VCaP (cell line): Measurements from ENCODE around the gene CREM.

ENCODE experiments used
- H3K27ac ChIP-seq: fragments of 450-650 bp; 2 replicates; pipeline ENCODE4 v1.5.1; 2017
- TF ChIP-seq, protein P1 (sequence below): fragments of 450-650 bp; conservative IDR thresholded peaks from 2 replicates; pipeline ENCODE4 v1.5.1; 2017; ENCODE audit warnings: mild to moderate bottlenecking, moderate library complexity

Gene CREM

DNA sequence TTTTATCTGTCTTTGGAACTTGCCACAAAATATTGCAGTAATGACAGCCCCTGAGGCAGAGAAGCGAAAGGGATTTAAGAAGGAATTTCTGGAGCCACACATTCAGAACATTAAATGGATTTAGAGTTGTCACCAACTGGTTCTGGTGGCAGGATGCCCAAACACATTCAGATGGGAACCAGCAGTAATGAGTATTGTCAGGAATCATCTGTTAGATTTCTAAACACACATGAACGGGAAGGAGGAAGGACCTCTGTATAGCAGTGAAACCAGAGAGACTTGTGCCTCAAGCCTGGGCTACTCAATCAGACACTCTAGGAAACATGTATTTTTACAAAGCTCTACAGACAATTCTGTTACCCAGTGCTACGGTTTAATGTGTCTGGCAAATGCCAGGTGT is 105.9 kb downstream of the CREM start:
- TF ChIP-seq, protein P1, sequence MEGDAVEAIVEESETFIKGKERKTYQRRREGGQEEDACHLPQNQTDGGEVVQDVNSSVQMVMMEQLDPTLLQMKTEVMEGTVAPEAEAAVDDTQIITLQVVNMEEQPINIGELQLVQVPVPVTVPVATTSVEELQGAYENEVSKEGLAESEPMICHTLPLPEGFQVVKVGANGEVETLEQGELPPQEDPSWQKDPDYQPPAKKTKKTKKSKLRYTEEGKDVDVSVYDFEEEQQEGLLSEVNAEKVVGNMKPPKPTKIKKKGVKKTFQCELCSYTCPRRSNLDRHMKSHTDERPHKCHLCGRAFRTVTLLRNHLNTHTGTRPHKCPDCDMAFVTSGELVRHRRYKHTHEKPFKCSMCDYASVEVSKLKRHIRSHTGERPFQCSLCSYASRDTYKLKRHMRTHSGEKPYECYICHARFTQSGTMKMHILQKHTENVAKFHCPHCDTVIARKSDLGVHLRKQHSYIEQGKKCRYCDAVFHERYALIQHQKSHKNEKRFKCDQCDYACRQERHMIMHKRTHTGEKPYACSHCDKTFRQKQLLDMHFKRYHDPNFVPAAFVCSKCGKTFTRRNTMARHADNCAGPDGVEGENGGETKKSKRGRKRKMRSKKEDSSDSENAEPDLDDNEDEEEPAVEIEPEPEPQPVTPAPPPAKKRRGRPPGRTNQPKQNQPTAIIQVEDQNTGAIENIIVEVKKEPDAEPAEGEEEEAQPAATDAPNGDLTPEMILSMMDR: no peak
- H3K27ac ChIP-seq: no peak overlapping the region

DNA sequence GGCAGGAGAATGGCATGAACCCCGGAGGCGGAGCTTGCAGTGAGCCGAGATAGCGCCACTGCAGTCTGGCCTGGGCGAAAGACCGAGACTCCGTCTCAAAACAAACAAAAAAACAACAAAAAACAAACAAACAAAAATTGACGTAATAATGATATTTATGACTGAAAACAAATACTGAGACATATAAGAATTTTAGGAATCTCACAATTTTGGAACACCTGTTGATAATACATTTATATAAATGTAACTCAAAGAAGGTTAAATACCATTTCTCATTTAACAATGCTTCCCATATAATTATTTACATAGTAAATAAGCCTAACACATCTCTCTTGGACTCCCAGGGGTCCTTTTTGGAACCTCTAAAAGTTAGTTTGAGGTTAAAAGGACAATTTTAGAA is 107.4 kb downstream of the CREM start:
- H3K27ac ChIP-seq: no peak overlapping the region
- TF ChIP-seq, protein P1: no peak

DNA sequence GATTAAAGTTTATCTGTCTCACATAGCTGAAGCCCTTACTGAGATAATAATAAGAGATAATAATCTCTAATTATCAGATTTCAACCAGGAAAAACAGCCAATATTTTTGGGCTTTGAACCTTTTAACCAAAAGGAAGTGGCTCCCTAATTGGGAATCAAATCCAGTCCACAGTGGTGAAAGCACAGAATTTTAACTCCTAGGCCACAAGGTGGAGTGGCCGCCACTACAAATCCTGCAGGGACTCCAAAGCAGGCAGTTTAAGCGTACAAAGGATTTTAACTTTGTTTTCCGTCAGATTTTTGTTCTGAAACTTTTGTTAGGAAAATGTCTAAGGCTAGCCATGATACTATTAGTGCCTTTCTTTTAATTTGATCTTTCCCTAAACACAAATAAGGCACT is 110.1 kb downstream of the CREM start:
- TF ChIP-seq, protein P1: peak; percentile 76
- H3K27ac ChIP-seq: no peak overlapping the region

GRCh38 chr10:35237766-35238512 is 111.3 kb downstream of the CREM start:
- no peak overlapping the region for H3K27ac ChIP-seq
- TF ChIP-seq, protein P1: no peak

GRCh38 chr10:35244549-35244948 is 117.9 kb downstream of the CREM start:
- TF ChIP-seq, protein P1: no peak
- H3K27ac ChIP-seq: no peak overlapping the region

- TF ChIP-seq, protein P1: no peak
Observed at GRCh38 chr10:35246770-35247343, 120.2 kb downstream of the CREM start.

GRCh38 chr10:35251373-35252100 is 124.9 kb downstream of the CREM start:
- H3K27ac ChIP-seq: peak overlapping the region; percentile 64
- TF ChIP-seq, protein P1: no peak

More at GRCh38 chr10:35246770-35247343, 120.2 kb downstream of the CREM start:
- H3K27ac ChIP-seq: no peak overlapping the region
